ENCODE data around the gene KRT36.

The KRT36 gene

DNA sequence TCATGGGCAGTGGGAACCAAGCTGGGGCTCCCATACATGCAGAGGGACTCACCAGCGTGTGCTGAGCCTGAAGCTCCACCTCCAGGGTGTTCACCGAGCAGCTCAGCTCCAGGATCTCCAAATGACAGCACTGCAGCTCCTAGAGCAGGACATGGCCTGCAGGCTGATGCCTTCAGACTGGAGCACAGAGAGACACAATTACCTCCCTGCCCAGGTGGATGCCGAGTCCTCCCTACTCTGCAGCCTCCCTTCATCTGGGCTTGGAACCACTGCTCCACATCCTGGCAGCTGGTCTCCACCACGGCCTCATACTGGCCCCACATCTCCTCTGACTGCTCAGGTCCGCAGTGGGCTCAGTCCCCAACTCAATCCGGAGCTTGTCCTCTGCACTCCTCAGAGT, 40.7 kb downstream of the KRT36 start:
- no peak overlapping the region for H3K27ac ChIP-seq (ENCODE audit: low read depth, low read length)
- H3K4me1 ChIP-seq (ENCODE audit: control insufficient read depth, insufficient read depth, low read length): peaks cover 3% of the 10 kb centered on the region; the same call in 1 of the 2 replicates
- H3K4me3 ChIP-seq (ENCODE audit: low read depth, low read length): no peak overlapping the region
- no peaks in the 10 kb centered on the region for H3K36me3 ChIP-seq (ENCODE audit: control insufficient read depth, insufficient read depth, low read length)
- peaks cover 11% of the 10 kb centered on the region for H3K9me3 ChIP-seq (ENCODE audit: control insufficient read depth, insufficient read depth, low read depth, low read length)
- no peak overlapping the region for H3K9ac ChIP-seq (ENCODE audit: low read length)
- no peaks in the 10 kb centered on the region; the same call in 1 of the 2 replicates for H3K27me3 ChIP-seq (ENCODE audit: control insufficient read depth, insufficient read depth, low read length)

DNA sequence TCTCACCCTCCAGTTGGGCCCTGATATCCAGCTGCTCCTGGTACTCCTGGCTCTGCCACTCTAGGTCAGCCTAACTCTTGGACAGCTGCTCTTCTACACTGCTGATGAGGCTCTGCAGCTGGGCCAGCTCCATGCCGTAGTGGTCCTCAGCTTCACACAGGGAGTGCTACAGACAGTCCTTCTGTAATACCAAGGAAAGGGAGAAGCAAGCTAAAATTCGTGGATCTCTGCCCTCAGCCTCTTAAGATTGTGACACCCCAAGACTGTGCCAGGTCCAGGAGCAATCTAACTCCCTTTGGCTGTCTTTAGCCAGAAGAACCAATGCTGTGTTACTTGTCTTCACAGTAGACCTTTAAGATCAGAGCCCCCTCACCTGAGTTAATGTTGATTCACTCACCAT, 41.2 kb downstream of the KRT36 start:
- Histone ChIP-seq H3K9me3 (ENCODE audit: control insufficient read depth, insufficient read depth, low read depth, low read length) (peaks cover 11% of the 10 kb centered on the region), H3K9ac (ENCODE audit: low read length) (no peak overlapping the region), H3K36me3 (ENCODE audit: control insufficient read depth, insufficient read depth, low read length) (no peaks in the 10 kb centered on the region), H3K27ac (ENCODE audit: low read depth, low read length) (no peak overlapping the region), H3K4me1 (ENCODE audit: control insufficient read depth, insufficient read depth, low read length) (peaks cover 3% of the 10 kb centered on the region; the same call in 1 of the 2 replicates), H3K4me3 (ENCODE audit: low read depth, low read length) (no peak overlapping the region), H3K27me3 (ENCODE audit: control insufficient read depth, insufficient read depth, low read length) (no peaks in the 10 kb centered on the region; the same call in 1 of the 2 replicates)

DNA sequence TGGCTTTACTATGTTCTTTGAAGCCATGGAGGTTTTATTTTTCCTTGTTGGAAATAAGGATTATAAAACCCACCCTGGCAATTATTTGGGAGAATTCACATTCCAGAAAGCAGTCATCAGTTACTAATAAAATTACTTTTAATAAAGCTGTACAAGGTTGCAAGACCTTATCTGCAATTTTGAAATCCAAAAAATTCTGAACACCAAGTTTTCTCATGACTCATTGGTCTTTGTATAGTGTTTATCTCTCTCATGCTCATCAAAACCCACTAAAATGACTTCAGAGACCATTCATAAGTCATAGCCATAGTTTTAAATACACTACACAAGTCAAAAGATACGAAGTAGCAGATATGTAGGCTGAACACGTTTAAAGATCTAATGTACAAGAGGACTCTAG, 42.9 kb downstream of the KRT36 start:
- H3K27ac ChIP-seq (ENCODE audit: low read depth, low read length): no peak overlapping the region
- H3K9ac ChIP-seq (ENCODE audit: low read length): no peak overlapping the region
- H3K4me3 ChIP-seq (ENCODE audit: low read depth, low read length): no peak overlapping the region
- no peaks in the 10 kb centered on the region for H3K27me3 ChIP-seq (ENCODE audit: control insufficient read depth, insufficient read depth, low read length)
- peaks cover 9% of the 10 kb centered on the region; the same call in 1 of the 2 replicates for H3K4me1 ChIP-seq (ENCODE audit: control insufficient read depth, insufficient read depth, low read length)
- no peaks in the 10 kb centered on the region for H3K36me3 ChIP-seq (ENCODE audit: control insufficient read depth, insufficient read depth, low read length)
- H3K9me3 ChIP-seq (ENCODE audit: control insufficient read depth, insufficient read depth, low read depth, low read length): peaks cover 6% of the 10 kb centered on the region

DNA sequence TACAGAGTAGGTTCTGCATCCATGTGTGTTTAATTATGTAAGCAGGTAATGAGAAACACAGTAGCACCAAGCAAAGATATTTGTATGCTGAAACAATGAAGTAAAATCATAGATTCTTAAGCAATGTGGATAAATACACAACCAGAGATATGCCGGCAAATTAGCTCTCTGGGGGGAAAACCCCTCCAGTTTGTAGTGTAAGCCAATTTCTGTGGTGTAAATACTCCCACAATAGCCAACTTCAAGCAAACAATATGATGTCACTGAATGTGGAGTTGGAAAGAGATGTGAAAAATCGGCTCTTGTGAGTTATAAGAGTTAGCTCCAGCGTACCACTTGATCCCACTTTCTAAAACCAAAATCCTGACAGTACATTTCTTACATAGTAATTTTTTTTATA, 45.1 kb downstream of the KRT36 start:
- H3K9ac ChIP-seq (ENCODE audit: low read length): no peak overlapping the region
- no peaks in the 10 kb centered on the region for H3K9me3 ChIP-seq (ENCODE audit: control insufficient read depth, insufficient read depth, low read depth, low read length)
- H3K27ac ChIP-seq (ENCODE audit: low read depth, low read length): no peak overlapping the region
- no peak overlapping the region for H3K4me3 ChIP-seq (ENCODE audit: low read depth, low read length)
- peaks cover 9% of the 10 kb centered on the region; the same call in 1 of the 2 replicates for H3K4me1 ChIP-seq (ENCODE audit: control insufficient read depth, insufficient read depth, low read length)
- H3K27me3 ChIP-seq (ENCODE audit: control insufficient read depth, insufficient read depth, low read length): no peaks in the 10 kb centered on the region
- H3K36me3 ChIP-seq (ENCODE audit: control insufficient read depth, insufficient read depth, low read length): no peaks in the 10 kb centered on the region

DNA sequence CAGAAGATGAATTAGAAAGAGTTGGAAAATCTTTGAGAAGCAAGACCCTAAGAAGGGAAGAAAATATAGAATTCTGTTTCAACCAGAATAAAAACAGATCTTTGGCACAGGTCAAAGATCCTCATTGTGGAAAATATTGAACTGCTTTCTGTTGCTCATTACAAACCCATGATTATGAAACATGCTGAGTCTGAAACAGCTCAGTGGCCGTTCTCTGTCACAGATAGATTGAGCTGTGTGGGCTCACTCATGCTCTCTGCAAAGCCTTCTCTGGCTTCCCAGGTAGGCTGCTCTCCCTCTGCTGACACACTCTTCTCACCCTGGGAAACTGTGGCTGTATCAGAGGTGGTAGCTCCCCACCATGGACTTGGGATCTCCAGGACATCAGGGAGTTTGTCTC, 45.5 kb downstream of the KRT36 start:
- Histone ChIP-seq H3K9ac (ENCODE audit: low read length) (no peak overlapping the region), H3K27me3 (ENCODE audit: control insufficient read depth, insufficient read depth, low read length) (no peaks in the 10 kb centered on the region), H3K9me3 (ENCODE audit: control insufficient read depth, insufficient read depth, low read depth, low read length) (no peaks in the 10 kb centered on the region), H3K4me3 (ENCODE audit: low read depth, low read length) (no peak overlapping the region), H3K4me1 (ENCODE audit: control insufficient read depth, insufficient read depth, low read length) (peaks cover 9% of the 10 kb centered on the region; the same call in 1 of the 2 replicates), H3K36me3 (ENCODE audit: control insufficient read depth, insufficient read depth, low read length) (no peaks in the 10 kb centered on the region), H3K27ac (ENCODE audit: low read depth, low read length) (no peak overlapping the region)

DNA sequence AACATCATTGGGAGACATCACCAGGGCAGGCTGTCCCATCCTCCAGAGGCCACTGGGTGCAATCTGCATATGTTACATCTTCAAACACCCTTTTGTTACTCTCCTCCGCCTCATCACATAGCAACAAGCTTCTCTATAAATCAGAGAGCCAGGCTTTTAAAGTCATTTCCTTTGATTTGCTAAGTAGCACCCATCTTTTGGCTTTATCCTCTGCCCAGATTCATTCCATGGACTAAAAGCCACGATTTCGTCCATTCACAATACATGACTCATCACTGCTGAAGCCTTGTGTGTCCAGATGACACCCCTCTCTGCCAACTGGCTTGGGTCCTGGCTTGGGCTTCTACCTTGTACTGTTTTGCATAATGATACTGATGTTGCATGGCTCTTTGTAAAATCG, 47.0 kb downstream of the KRT36 start:
- Histone ChIP-seq H3K4me1 (ENCODE audit: control insufficient read depth, insufficient read depth, low read length) (peaks cover 7% of the 10 kb centered on the region; the same call in 1 of the 2 replicates), H3K27me3 (ENCODE audit: control insufficient read depth, insufficient read depth, low read length) (no peaks in the 10 kb centered on the region), H3K27ac (ENCODE audit: low read depth, low read length) (no peak overlapping the region), H3K9ac (ENCODE audit: low read length) (no peak overlapping the region), H3K36me3 (ENCODE audit: control insufficient read depth, insufficient read depth, low read length) (no peaks in the 10 kb centered on the region), H3K9me3 (ENCODE audit: control insufficient read depth, insufficient read depth, low read depth, low read length) (no peaks in the 10 kb centered on the region), H3K4me3 (ENCODE audit: low read depth, low read length) (no peak overlapping the region)

DNA sequence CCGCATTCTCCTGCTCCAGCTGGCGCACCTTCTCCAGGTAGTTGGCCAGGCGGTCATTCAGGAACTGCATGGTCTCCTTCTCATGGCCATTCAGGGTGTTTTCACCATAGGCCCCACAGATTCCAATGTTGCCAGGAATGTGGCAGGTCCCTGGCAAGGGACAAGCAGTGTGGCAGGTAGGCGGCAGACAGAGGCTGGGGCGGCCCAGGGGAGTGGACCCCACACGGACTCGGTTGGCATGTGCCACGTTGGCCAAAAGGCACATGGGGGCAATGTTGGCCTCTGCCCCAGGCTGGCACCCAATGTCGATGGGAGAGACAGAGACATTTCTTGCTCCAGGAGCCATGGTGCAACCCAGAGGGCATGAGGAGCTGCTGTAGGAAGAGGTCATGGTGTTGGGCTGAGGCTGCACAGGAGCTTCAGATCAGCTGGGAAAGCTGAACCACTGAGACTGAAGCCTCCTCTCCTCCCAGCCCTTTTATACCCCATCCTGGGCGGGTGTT, 49.1 kb downstream of the KRT36 start, which contains the start of gene KRT38:
TSS of gene KRT38 (minus strand) at position 453 of the 503 bp plus-strand sequence. CDS start at position 391, 62 bp downstream.
- Histone ChIP-seq H3K4me1 (ENCODE audit: control insufficient read depth, insufficient read depth, low read length) (0 out of 2 replicates have a peak, but pooled peaks cover 6% of the 10 kb centered on the region), H3K36me3 (ENCODE audit: control insufficient read depth, insufficient read depth, low read length) (no peaks in the 10 kb centered on the region), H3K27ac (ENCODE audit: low read depth, low read length) (no peak within 1 kb of the TSS), H3K4me3 (ENCODE audit: low read depth, low read length) (no peak within 1 kb of the TSS), H3K9me3 (ENCODE audit: control insufficient read depth, insufficient read depth, low read depth, low read length) (no peaks in the 10 kb centered on the region), H3K9ac (ENCODE audit: low read length) (no peak within 1 kb of the TSS), H3K27me3 (ENCODE audit: control insufficient read depth, insufficient read depth, low read length) (no peaks in the 10 kb centered on the region)

DNA sequence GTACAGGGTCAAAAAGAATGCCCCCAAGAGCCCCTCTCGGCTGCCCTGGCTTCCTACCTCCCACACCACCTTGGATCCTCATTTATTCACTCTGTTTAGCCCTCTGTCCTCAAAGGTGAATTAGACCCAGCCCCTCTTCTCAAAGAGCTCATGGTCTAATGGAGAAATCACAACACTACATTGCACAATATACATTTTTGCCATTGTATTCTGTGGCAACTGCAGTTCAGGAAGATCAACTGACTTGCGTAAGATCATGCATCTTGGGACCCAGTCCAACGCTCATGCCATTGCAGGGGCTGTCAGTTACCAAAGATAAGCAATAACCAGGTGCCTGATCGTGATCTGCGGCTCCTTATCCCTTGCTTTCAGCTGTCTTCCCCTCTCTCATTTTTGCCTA, 50.3 kb downstream of the KRT36 start:
- Histone ChIP-seq H3K4me1 (ENCODE audit: control insufficient read depth, insufficient read depth, low read length) (0 out of 2 replicates have a peak, but pooled peaks cover 6% of the 10 kb centered on the region), H3K36me3 (ENCODE audit: control insufficient read depth, insufficient read depth, low read length) (no peaks in the 10 kb centered on the region), H3K9ac (ENCODE audit: low read length) (no peak overlapping the region), H3K4me3 (ENCODE audit: low read depth, low read length) (no peak overlapping the region), H3K27ac (ENCODE audit: low read depth, low read length) (no peak overlapping the region), H3K9me3 (ENCODE audit: control insufficient read depth, insufficient read depth, low read depth, low read length) (no peaks in the 10 kb centered on the region), H3K27me3 (ENCODE audit: control insufficient read depth, insufficient read depth, low read length) (no peaks in the 10 kb centered on the region)

DNA sequence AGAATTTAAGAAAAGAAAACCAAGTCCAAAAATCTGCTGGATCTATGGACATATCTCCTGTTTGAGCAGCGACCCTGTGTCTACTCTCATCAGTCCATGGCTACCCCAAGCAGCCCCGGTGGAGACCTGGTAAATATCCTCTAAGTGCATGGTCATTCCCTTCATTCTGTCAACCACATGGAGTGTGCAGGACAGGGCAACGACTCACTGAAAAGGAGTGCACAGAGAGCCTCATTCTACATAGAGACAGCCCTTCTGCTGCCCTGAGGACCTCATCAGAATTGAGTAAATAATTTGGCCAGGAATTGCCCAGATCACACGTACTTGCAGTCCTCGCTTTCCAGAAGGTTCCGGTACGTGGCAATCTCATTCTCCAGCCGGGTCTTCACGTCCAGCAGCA, 51.9 kb downstream of the KRT36 start:
- H3K36me3 ChIP-seq (ENCODE audit: control insufficient read depth, insufficient read depth, low read length): no peaks in the 10 kb centered on the region
- H3K27ac ChIP-seq (ENCODE audit: low read depth, low read length): no peak overlapping the region
- 0 out of 2 replicates have a peak, but pooled peaks cover under 1% of the 10 kb centered on the region for H3K4me1 ChIP-seq (ENCODE audit: control insufficient read depth, insufficient read depth, low read length)
- no peaks in the 10 kb centered on the region for H3K9me3 ChIP-seq (ENCODE audit: control insufficient read depth, insufficient read depth, low read depth, low read length)
- H3K27me3 ChIP-seq (ENCODE audit: control insufficient read depth, insufficient read depth, low read length): no peaks in the 10 kb centered on the region
- no peak overlapping the region for H3K9ac ChIP-seq (ENCODE audit: low read length)
- H3K4me3 ChIP-seq (ENCODE audit: low read depth, low read length): no peak overlapping the region

DNA sequence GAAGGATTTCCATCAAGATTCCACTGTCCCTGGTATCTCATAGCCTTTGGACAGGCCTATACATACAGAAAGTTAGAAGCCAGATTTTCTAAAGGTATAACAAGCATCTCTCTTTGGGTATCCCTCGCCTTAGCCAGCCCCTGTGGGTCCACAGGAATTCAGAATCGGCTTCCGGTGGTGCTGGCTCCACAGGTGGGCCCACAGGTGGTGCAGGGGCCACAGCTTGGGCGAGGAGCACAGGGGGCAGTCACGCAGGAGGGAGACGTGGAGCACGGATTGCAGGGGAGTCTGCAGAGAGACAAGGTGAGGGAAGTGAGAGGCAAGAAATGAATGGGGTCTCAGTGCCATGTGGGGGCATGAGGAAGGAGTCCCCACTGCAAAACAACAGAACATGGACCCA, 52.5 kb downstream of the KRT36 start:
- Histone ChIP-seq H3K9ac (ENCODE audit: low read length) (no peak overlapping the region), H3K36me3 (ENCODE audit: control insufficient read depth, insufficient read depth, low read length) (no peaks in the 10 kb centered on the region), H3K9me3 (ENCODE audit: control insufficient read depth, insufficient read depth, low read depth, low read length) (no peaks in the 10 kb centered on the region), H3K27ac (ENCODE audit: low read depth, low read length) (no peak overlapping the region), H3K27me3 (ENCODE audit: control insufficient read depth, insufficient read depth, low read length) (no peaks in the 10 kb centered on the region), H3K4me3 (ENCODE audit: low read depth, low read length) (no peak overlapping the region), H3K4me1 (ENCODE audit: control insufficient read depth, insufficient read depth, low read length) (no peaks in the 10 kb centered on the region)
